KOPT-K1 (cell line): ENCODE data around the gene QDPR.

ENCODE experiments used
- H3K27ac ChIP-seq: fragments of 200-600 bp; sonication (generic); 2 replicates; pipeline ENCODE4 v1.5.1; 2016; ENCODE audit warnings: antibody characterized with exemption, mild to moderate bottlenecking, low read depth, low read length; ENCODE audit not compliant: poor library complexity, severe bottlenecking
- H3K36me3 ChIP-seq: fragments of 200-600 bp; sonication (generic); 2 replicates; pipeline ENCODE4 v1.5.1; 2017; ENCODE audit warnings: antibody characterized with exemption, mild to moderate bottlenecking, low read length, moderate library complexity; ENCODE audit not compliant: insufficient read depth
- H3K9me3 ChIP-seq: fragments of 200-600 bp; sonication (generic); 2 replicates; pipeline ENCODE4 v1.5.1; 2017; ENCODE audit warnings: antibody characterized with exemption, low read length, mild to moderate bottlenecking; ENCODE audit not compliant: insufficient read depth, poor library complexity, severe bottlenecking

The QDPR gene

GRCh38 chr4:17511950-17512795 is at the start of gene QDPR:
Gene QDPR, minus strand, starts transcription at chr4:17512090. Its CDS starts 36 bp downstream, at chr4:17512054.
- Histone ChIP-seq H3K27ac (peak within 1 kb of the TSS; percentile 54), H3K36me3 (peaks cover 23% of the 10 kb centered on the region), H3K9me3 (no peaks in the 10 kb centered on the region)

GRCh38 chr4:17561195-17561909 is 49.5 kb upstream of the QDPR start:
- H3K9me3 ChIP-seq, result no peaks in the 10 kb centered on the region
- no peaks in the 10 kb centered on the region for H3K36me3 ChIP-seq
- no peak overlapping the region for H3K27ac ChIP-seq

DNA sequence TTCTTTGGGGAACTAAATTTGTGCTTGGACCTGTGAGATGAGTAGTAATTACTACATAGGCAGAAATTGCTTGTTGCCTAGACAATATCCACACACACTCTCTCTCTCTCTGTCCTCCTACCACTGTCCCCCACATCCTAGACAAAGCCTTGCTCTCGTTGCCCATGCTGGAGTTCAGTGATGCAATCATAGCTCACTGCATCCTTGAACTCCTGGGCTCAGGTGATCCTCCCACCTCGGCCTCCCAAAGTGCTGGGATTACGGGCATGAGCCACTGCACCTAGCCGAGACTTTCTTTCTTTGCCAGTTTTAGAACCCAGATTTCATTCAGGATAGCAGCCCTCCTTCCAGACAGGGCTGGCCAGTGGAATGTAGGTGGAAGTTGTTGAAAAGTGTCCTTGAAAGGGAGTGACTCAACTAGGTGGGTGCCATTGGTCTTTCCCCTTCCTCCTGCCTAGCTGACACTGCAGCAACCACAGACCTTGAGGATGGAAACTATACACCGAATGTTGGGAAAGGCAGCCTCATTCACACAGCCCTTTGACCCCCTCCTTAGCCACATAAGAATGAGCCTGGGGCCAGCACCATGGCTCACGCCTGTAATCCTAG is 48.3 kb upstream of the QDPR start:
- H3K9me3 ChIP-seq, result no peaks in the 10 kb centered on the region
- no peaks in the 10 kb centered on the region for H3K36me3 ChIP-seq
- H3K27ac ChIP-seq, result no peak overlapping the region

- no peaks in the 10 kb centered on the region for H3K36me3 ChIP-seq
- H3K27ac ChIP-seq, result no peak overlapping the region
- no peaks in the 10 kb centered on the region for H3K9me3 ChIP-seq
Measured at GRCh38 chr4:17559709-17560048, 47.8 kb upstream of the QDPR start.

GRCh38 chr4:17558941-17559708 is 47.2 kb upstream of the QDPR start:
- H3K9me3 ChIP-seq, result no peaks in the 10 kb centered on the region
- H3K36me3 ChIP-seq, result no peaks in the 10 kb centered on the region
- no peak overlapping the region for H3K27ac ChIP-seq

DNA sequence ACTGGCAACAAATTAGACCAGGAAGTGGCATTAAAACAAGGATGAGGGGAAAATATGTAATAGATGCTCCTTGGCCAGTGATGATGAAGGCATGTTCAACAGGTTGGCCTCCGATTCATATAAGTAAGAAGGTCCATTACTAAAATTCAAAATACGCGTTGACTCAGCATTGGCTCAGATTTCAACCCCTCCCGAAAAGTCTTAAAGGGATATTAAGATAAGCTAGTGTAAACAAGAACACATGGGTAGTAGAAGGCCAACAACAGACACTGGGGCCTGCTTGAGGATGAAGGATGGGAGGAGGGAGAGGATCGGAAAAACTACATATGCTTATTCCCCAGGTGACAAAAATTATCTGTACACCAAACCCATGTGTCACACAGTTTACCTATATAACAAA is 46.0 kb upstream of the QDPR start:
- Histone ChIP-seq H3K36me3 (no peaks in the 10 kb centered on the region), H3K27ac (no peak overlapping the region), H3K9me3 (no peaks in the 10 kb centered on the region)

GRCh38 chr4:17556498-17556897 is 44.6 kb upstream of the QDPR start:
- H3K27ac ChIP-seq, result no peak overlapping the region
- H3K36me3 ChIP-seq, result no peaks in the 10 kb centered on the region
- H3K9me3 ChIP-seq, result no peaks in the 10 kb centered on the region

GRCh38 chr4:17554568-17554967 is 42.7 kb upstream of the QDPR start:
- Histone ChIP-seq H3K27ac (no peak overlapping the region), H3K36me3 (no peaks in the 10 kb centered on the region), H3K9me3 (no peaks in the 10 kb centered on the region)

- no peaks in the 10 kb centered on the region for H3K36me3 ChIP-seq
- H3K27ac ChIP-seq, result no peak overlapping the region
Measured at GRCh38 chr4:17552427-17552826, 40.5 kb upstream of the QDPR start.

GRCh38 chr4:17550549-17550948 is 38.7 kb upstream of the QDPR start:
- Histone ChIP-seq H3K36me3 (no peaks in the 10 kb centered on the region), H3K9me3 (no peaks in the 10 kb centered on the region), H3K27ac (no peak overlapping the region)

More at GRCh38 chr4:17552427-17552826, 40.5 kb upstream of the QDPR start:
- H3K9me3 ChIP-seq, result no peaks in the 10 kb centered on the region

- Histone ChIP-seq H3K27ac (no peak overlapping the region), H3K9me3 (no peaks in the 10 kb centered on the region), H3K36me3 (no peaks in the 10 kb centered on the region)
Measured at GRCh38 chr4:17546678-17547077, 34.8 kb upstream of the QDPR start.

- no peaks in the 10 kb centered on the region for H3K9me3 ChIP-seq
- no peaks in the 10 kb centered on the region for H3K36me3 ChIP-seq
- no peak overlapping the region for H3K27ac ChIP-seq
Measured at GRCh38 chr4:17546222-17546621, 34.3 kb upstream of the QDPR start.

- Histone ChIP-seq H3K36me3 (no peaks in the 10 kb centered on the region), H3K9me3 (no peaks in the 10 kb centered on the region), H3K27ac (no peak overlapping the region)
Measured at GRCh38 chr4:17545374-17546140, 33.7 kb upstream of the QDPR start.

DNA sequence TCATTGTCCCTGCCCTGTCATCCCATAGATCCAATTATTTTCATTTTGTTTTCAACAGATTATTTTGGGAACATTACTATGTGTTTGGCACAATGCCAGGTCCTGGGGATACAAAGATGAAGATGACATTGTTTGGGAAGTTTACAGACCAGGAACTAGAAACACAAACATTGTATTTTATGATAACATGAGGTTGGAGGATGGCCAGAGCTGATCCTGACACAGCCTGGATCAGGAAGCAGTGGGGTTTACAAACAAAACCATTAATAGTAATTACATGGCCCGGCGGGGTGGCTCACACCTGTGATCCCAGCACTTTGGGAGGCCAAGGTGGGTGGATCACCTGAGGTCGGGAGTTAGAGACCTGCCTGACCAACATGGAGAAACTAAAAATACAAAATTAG is 32.9 kb upstream of the QDPR start:
- Histone ChIP-seq H3K36me3 (no peaks in the 10 kb centered on the region), H3K9me3 (no peaks in the 10 kb centered on the region), H3K27ac (no peak overlapping the region)
